Breast epithelium (tissue), 4 donors: Measurements from ENCODE around the gene COL4A5. TPM values are rescaled to one million over a fixed set of nuclear protein-coding genes. Genes with fewer than 3 reads are reported as not detected.
"Not testable (repeated sequence)": the region's sequence is repeated elsewhere in the genome, so short reads cannot be mapped to it uniquely, and the experiment has no call there.

ENCODE experiments used
- DNase-seq, 2 donors: peaks; one replicate each; pipeline ENCODE4 v3.0.0-alpha.2; 2019; ENCODE audit warnings: low spot score in 2 of 2
- H3K27ac ChIP-seq, 2 donors: fragments of 200-600 bp; sonication (generic) in 1 of 2; one replicate each; pipeline ENCODE4 v1.5.1; 2016 to 2019; ENCODE audit warnings: mild to moderate bottlenecking in 1 of 2
- H3K27me3 ChIP-seq, 2 donors: fragments of 200-600 bp; sonication (generic) in 1 of 2; one replicate each; pipeline versions ENCODE4 v1.5.1 to v1.6.0; 2017 to 2019; ENCODE audit warnings: control low read depth in 1 of 2, mild to moderate bottlenecking in 1 of 2
- H3K36me3 ChIP-seq: fragments of 200-600 bp; one replicate; pipeline ENCODE4 v1.5.1; 2019
- H3K4me1 ChIP-seq, 2 donors: fragments of 200-600 bp; sonication (generic); one replicate each; pipeline ENCODE4 v1.5.1; 2016 to 2019; ENCODE audit warnings: control low read depth in 1 of 2
- H3K4me3 ChIP-seq, 3 donors: fragments of 200-600 bp; sonication (generic); 1 replicate in 2 of 3; 2 replicates in 1 of 3; pipeline ENCODE4 v1.5.1; 2016 to 2019; ENCODE audit warnings: mild to moderate bottlenecking in 3 of 3, moderate library complexity in 2 of 3
- H3K9me3 ChIP-seq, 2 donors: fragments of 200-600 bp; sonication (generic) in 1 of 2; one replicate each; pipeline ENCODE4 v1.5.1; 2016 to 2019; ENCODE audit warnings: control low read depth in 1 of 2
- CTCF ChIP-seq, 3 donors: fragments of 450-650 bp; IDR thresholded peaks; one replicate each; pipeline ENCODE4 v1.5.1; 2016 to 2017; ENCODE audit warnings: antibody characterized with exemption in 3 of 3, mild to moderate bottlenecking in 3 of 3, moderate library complexity in 3 of 3
- POLR2A ChIP-seq: fragments of 450-650 bp; IDR thresholded peaks from one replicate; pipeline ENCODE4 v1.6.1; 2016; ENCODE audit warnings: antibody characterized with exemption, mild to moderate bottlenecking, moderate library complexity
- POLR2AphosphoS5 ChIP-seq, 3 donors: sonication (generic); formaldehyde crosslinking; IDR thresholded peaks; one replicate each; pipeline ENCODE4 v1.6.1; 2017; ENCODE audit warnings: antibody characterized with exemption in 3 of 3
- intact Hi-C: fragments of 100-400 bp; cut with DNase I; formaldehyde crosslinking; loops from one replicate; pipeline ENCODE4 v1.15.1; 2023; ENCODE audit warnings: low total_unique reads
- total RNA-seq, 3 donors: library from RNA; depleted of rRNA; stranded (reverse); fragments of >200 nt; gene quantifications; one replicate each; pipeline ENCODE4 v1.1.0, GENCODE V29; 2016

The COL4A5 gene
- total RNA-seq, result 10 to 100 TPM; 13.6 to 88.1 (median 75.1) TPM

GRCh38 chrX:108439426-108439942 lies at the start of gene COL4A5:
Gene COL4A5 (plus strand): TSS chrX:108439838. CDS start chrX:108440126, 288 bp downstream.
- Histone ChIP-seq H3K27ac (peak within 1 kb of the TSS; percentile 26 to 57), H3K9me3 (peaks cover 0 to 4% of the 10 kb centered on the region in 2 donors), H3K4me1 (no peaks in the 10 kb centered on the region), H3K4me3 (peak within 1 kb of the TSS; percentile 43 to 63 (median 54)), H3K36me3 (no peaks in the 10 kb centered on the region), H3K27me3 (peaks cover 0 to 49% of the 10 kb centered on the region in 2 donors)
- TF ChIP-seq CTCF (IDR thresholded peaks at IDR 0.05) (no peak), POLR2AphosphoS5 (IDR thresholded peaks at IDR 0.05) (no peak), POLR2A (no peak)
- intact Hi-C loops, result no loop called here
- DNase-seq, result peak; percentile 42 to 50

- intact Hi-C loops, H3K4me3 ChIP-seq, DNase-seq, H3K36me3 ChIP-seq, H3K27ac ChIP-seq, H3K4me1 ChIP-seq: not testable (repeated sequence)
- H3K9me3 ChIP-seq, result peaks cover 0 to 14% of the 10 kb centered on the region in 2 donors
- H3K27me3 ChIP-seq, result peaks cover 0 to 10% of the 10 kb centered on the region in 2 donors
These were observed 48.5 kb upstream of the COL4A5 start for GRCh38 chrX:108390976-108391717.

GRCh38 chrX:108396188-108396891 lies 43.3 kb upstream of the COL4A5 start:
- intact Hi-C loops, result no loop called here
- H3K27ac ChIP-seq, result peak overlapping the region; percentile 38 to 57
- no peak overlapping the region for H3K4me3 ChIP-seq

GRCh38 chrX:108396986-108397385 lies 42.7 kb upstream of the COL4A5 start:
- Histone ChIP-seq H3K36me3 (no peaks in the 10 kb centered on the region), H3K9me3 (no peaks in the 10 kb centered on the region), H3K4me1 (no peaks in the 10 kb centered on the region), H3K27me3 (peaks cover 0 to 34% of the 10 kb centered on the region in 2 donors), H3K4me3 (no peak overlapping the region), H3K27ac (peak overlapping the region in 1 of 2 donors; percentile 57)
- no peak for TF ChIP-seq POLR2AphosphoS5 (IDR thresholded peaks at IDR 0.05)
- TF ChIP-seq POLR2A, result no peak
- no peak for TF ChIP-seq CTCF (IDR thresholded peaks at IDR 0.05)
- intact Hi-C loops, result no loop called here
- DNase-seq, result no peak

More at GRCh38 chrX:108396188-108396891, 43.3 kb upstream of the COL4A5 start:
- H3K36me3 ChIP-seq, result no peaks in the 10 kb centered on the region
- no peaks in the 10 kb centered on the region for H3K9me3 ChIP-seq
- no peaks in the 10 kb centered on the region for H3K4me1 ChIP-seq
- TF ChIP-seq CTCF (IDR thresholded peaks at IDR 0.05), result no peak
- TF ChIP-seq POLR2AphosphoS5 (IDR thresholded peaks at IDR 0.05), result no peak
- TF ChIP-seq POLR2A, result no peak
- H3K27me3 ChIP-seq, result peaks cover 0 to 38% of the 10 kb centered on the region in 2 donors
- peak in 1 of 2 donors; percentile 27 for DNase-seq

DNA sequence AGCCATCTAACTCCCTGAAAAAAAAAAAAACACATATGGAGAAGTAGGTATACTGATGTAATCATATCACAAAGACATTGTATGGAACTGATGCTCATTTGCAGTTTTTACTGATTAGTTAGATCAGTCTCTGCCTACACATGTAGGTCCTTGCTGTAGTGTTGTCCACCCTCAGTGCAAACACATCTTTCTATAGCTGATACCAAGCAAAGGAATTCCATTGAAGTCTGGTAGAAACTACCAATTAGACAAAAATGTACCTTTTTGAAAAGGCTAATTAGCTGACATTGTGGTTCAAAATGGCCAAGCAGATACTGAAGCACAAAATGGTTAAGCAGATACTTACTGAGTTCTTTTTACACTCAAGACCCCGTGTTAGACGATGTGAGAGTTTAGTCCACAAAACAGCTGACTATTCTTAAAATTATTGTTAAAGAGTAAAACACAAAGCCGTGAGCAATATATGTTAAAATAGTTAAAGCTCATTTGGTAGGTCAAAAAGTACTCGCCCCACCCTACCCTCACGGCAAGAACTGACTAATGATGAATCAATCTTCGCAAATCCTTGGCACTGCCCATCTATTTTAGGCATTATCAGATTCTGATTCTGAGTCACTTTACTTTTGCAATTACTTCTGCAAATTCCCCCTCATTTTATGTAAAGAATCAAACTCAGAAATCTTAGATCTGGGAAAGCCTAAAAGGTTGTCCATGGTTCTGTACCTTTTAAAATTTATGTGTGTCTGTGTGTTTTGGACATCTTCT lies 41.8 kb upstream of the COL4A5 start:
- no peaks in the 10 kb centered on the region for H3K9me3 ChIP-seq
- H3K27ac ChIP-seq, result no peak overlapping the region
- intact Hi-C loops, result no loop called here
- H3K4me1 ChIP-seq, result no peaks in the 10 kb centered on the region
- no peak for DNase-seq
- H3K4me3 ChIP-seq, result no peak overlapping the region
- TF ChIP-seq CTCF (IDR thresholded peaks at IDR 0.05) (no peak), POLR2AphosphoS5 (IDR thresholded peaks at IDR 0.05) (no peak), POLR2A (no peak)
- no peaks in the 10 kb centered on the region for H3K36me3 ChIP-seq
- H3K27me3 ChIP-seq, result peaks cover 0 to 34% of the 10 kb centered on the region in 2 donors
